Neural cell (in vitro differentiated cells): ENCODE data around the gene RMI2. TPM values are rescaled to one million over a fixed set of nuclear protein-coding genes. Genes with fewer than 3 reads are reported as not detected.

Experiments
- H2AFZ ChIP-seq: fragments of 200-600, 300-800 bp; sonication (generic), shearing (Covaris generic); 2 replicates; pipeline ENCODE4 v1.6.0; 2014; ENCODE audit warnings: low read depth, mild to moderate bottlenecking, antibody characterized with exemption, low read length, moderate library complexity
- H3F3A ChIP-seq: fragments of 200-600 bp; shearing (Covaris generic); 2 replicates; pipeline ENCODE4 v1.6.1; 2016; ENCODE audit warnings: mild to moderate bottlenecking, moderate library complexity, mixed read lengths, antibody characterized with exemption, low read length; ENCODE audit not compliant: insufficient read depth, poor library complexity, severe bottlenecking
- H3K27ac ChIP-seq: fragments of 200-600, 300-800 bp; sonication (generic), shearing (Covaris generic); 2 replicates; pipeline ENCODE4 v1.5.1; 2014; ENCODE audit warnings: mild to moderate bottlenecking, low read length, moderate library complexity
- H3K27me3 ChIP-seq: fragments of 300-800, 200-600 bp; sonication (generic), shearing (Covaris generic); 2 replicates; pipeline ENCODE4 v1.6.0; 2014; ENCODE audit warnings: mild to moderate bottlenecking, low read depth, low read length, moderate library complexity; ENCODE audit not compliant: insufficient read depth
- H3K36me3 ChIP-seq: fragments of 300-800, 200-600 bp; sonication (generic), shearing (Covaris generic); 2 replicates; pipeline ENCODE4 v1.5.1; 2014; ENCODE audit warnings: mild to moderate bottlenecking, antibody characterized with exemption, low read length, moderate library complexity; ENCODE audit not compliant: insufficient read depth
- H3K4me2 ChIP-seq: fragments of 300-800, 200-600 bp; sonication (generic), shearing (Covaris generic); 2 replicates; pipeline ENCODE4 v1.6.0; 2014; ENCODE audit warnings: mild to moderate bottlenecking, low read length
- H3K4me3 ChIP-seq: fragments of 300-800, 200-600 bp; sonication (generic), shearing (Covaris generic); 2 replicates; pipeline ENCODE4 v1.5.1; 2014; ENCODE audit warnings: mild to moderate bottlenecking, low read length, moderate library complexity
- H3K79me2 ChIP-seq: fragments of 200-600 bp; shearing (Covaris generic); replicated peaks from 2 replicates; pipeline ENCODE4 v1.6.0; 2014; ENCODE audit warnings: mild to moderate bottlenecking, low read length, moderate library complexity; ENCODE audit not compliant: insufficient read depth
- H3K9ac ChIP-seq: fragments of 300-800, 200-600 bp; sonication (generic), shearing (Covaris generic); 2 replicates; pipeline ENCODE4 v1.6.1; 2016; ENCODE audit warnings: mild to moderate bottlenecking, low read length, mixed read lengths
- H3K9me2 ChIP-seq: fragments of 200-600 bp; shearing (Covaris generic); 2 replicates; pipeline ENCODE4 v1.6.1; 2016; ENCODE audit warnings: mild to moderate bottlenecking, low read length, mixed read lengths; ENCODE audit not compliant: insufficient read depth
- H3K9me3 ChIP-seq: fragments of 200-600, 300-800 bp; sonication (generic), shearing (Covaris generic); 2 replicates; pipeline ENCODE4 v1.6.1; 2016; ENCODE audit warnings: mild to moderate bottlenecking, mixed run types, low read length, moderate library complexity, mixed read lengths
- H4K20me1 ChIP-seq: fragments of 200-600 bp; shearing (Covaris generic); 2 replicates; pipeline ENCODE4 v1.6.1; 2016; ENCODE audit warnings: mild to moderate bottlenecking, mixed run types; ENCODE audit not compliant: insufficient read depth
- CTCF ChIP-seq: fragments of 450-650 bp; IDR thresholded peaks from 2 replicates; pipeline ENCODE4 v1.5.1; 2014; ENCODE audit warnings: antibody characterized with exemption, mild to moderate bottlenecking, moderate library complexity; ENCODE audit not compliant: poor library complexity, severe bottlenecking
- EP300 ChIP-seq: fragments of 450-650 bp; conservative IDR thresholded peaks from 2 replicates; pipeline ENCODE4 v1.6.1; 2014; ENCODE audit warnings: antibody characterized with exemption, mild to moderate bottlenecking, moderate library complexity; ENCODE audit not compliant: poor library complexity, severe bottlenecking
- EZH2 ChIP-seq: fragments of 200-600, 300-800 bp; shearing (Covaris generic), sonication (generic); IDR thresholded peaks from 2 replicates; pipeline ENCODE4 v1.6.1; 2014; ENCODE audit warnings: antibody characterized with exemption, low read length, borderline replicate concordance, mild to moderate bottlenecking; ENCODE audit not compliant: insufficient read depth, poor library complexity, severe bottlenecking
- MXI1 ChIP-seq: fragments of 450-650 bp; conservative IDR thresholded peaks from 2 replicates; pipeline ENCODE4 v1.6.1; 2014; ENCODE audit warnings: antibody characterized with exemption, mild to moderate bottlenecking; ENCODE audit not compliant: poor library complexity, severe bottlenecking
- POLR2AphosphoS5 ChIP-seq: IDR thresholded peaks from 2 replicates; pipeline ENCODE4 v1.6.1; 2012
- RAD21 ChIP-seq: fragments of 450-650 bp; conservative IDR thresholded peaks from 2 replicates; pipeline ENCODE4 v1.6.1; 2014; ENCODE audit warnings: antibody characterized with exemption, mild to moderate bottlenecking, moderate library complexity
- REST ChIP-seq: IDR thresholded peaks from 2 replicates; pipeline ENCODE4 v1.6.1; 2012; ENCODE audit warnings: borderline replicate concordance
- SMC3 ChIP-seq: fragments of 450-650 bp; conservative IDR thresholded peaks from 2 replicates; pipeline ENCODE4 v1.6.1; 2014; ENCODE audit warnings: antibody characterized with exemption, mild to moderate bottlenecking, moderate library complexity; ENCODE audit not compliant: poor library complexity
- TAF1 ChIP-seq: IDR thresholded peaks from 2 replicates; pipeline ENCODE4 v1.6.1; 2012; ENCODE audit warnings: low read depth
- polyA plus RNA-seq: library from polyadenylated mRNA; depleted of rRNA; stranded (reverse); fragments of >200 nt; gene quantifications from 2 replicates; pipeline ENCODE4 v1.2.3, GENCODE V29; 2014

The RMI2 gene
- polyA plus RNA-seq, 1 donor from 2014 or later, result 0.48 TPM

GRCh38 chr16:11389083-11389482 lies 43.8 kb downstream of the RMI2 start:
- no peak for TF ChIP-seq SMC3
- TF ChIP-seq EZH2, result no peak
- TF ChIP-seq REST, result no peak
- no peak for TF ChIP-seq EP300
- H3K9me2 ChIP-seq, result no peaks in the 10 kb centered on the region
- H4K20me1 ChIP-seq, result no peaks in the 10 kb centered on the region

GRCh38 chr16:11389631-11390565 lies 44.6 kb downstream of the RMI2 start:
- Histone ChIP-seq H3K4me2 (no peak overlapping the region), H3K9ac (no peak overlapping the region), H4K20me1 (no peaks in the 10 kb centered on the region), H2AFZ (no peak overlapping the region), H3K27ac (no peak overlapping the region), H3K9me2 (no peaks in the 10 kb centered on the region), H3F3A (no peaks in the 10 kb centered on the region), H3K9me3 (no peaks in the 10 kb centered on the region), H3K79me2 (no peaks in the 10 kb centered on the region), H3K4me3 (no peak overlapping the region), H3K27me3 (no peaks in the 10 kb centered on the region), H3K36me3 (no peaks in the 10 kb centered on the region)
- TF ChIP-seq RAD21, result no peak
- TF ChIP-seq SMC3, result no peak
- TF ChIP-seq TAF1, result no peak
- no peak for TF ChIP-seq POLR2AphosphoS5
- TF ChIP-seq EZH2, result no peak
- no peak for TF ChIP-seq CTCF
- TF ChIP-seq MXI1, result no peak
- TF ChIP-seq EP300, result no peak
- TF ChIP-seq REST, result no peak

More at GRCh38 chr16:11389083-11389482, 43.8 kb downstream of the RMI2 start:
- H3K4me3 ChIP-seq, result no peak overlapping the region
- H3F3A ChIP-seq, result no peaks in the 10 kb centered on the region
- H3K27ac ChIP-seq, result no peak overlapping the region
- no peaks in the 10 kb centered on the region for H3K27me3 ChIP-seq
- H3K4me2 ChIP-seq, result no peak overlapping the region
- no peaks in the 10 kb centered on the region for H3K79me2 ChIP-seq
- H3K9ac ChIP-seq, result no peak overlapping the region
- no peak overlapping the region for H2AFZ ChIP-seq
- no peaks in the 10 kb centered on the region for H3K36me3 ChIP-seq
- H3K9me3 ChIP-seq, result no peaks in the 10 kb centered on the region
